ENCODE results near the gene ASB18. TPM values are rescaled to one million over a fixed set of nuclear protein-coding genes. Genes with fewer than 3 reads are reported as not detected.

The ASB18 gene
- total and polyA plus RNA-seq, 10 of the 15 experiments (the other 5 are each of a cell fraction or from before 2014, with no cell fraction given) = not detected

DNA sequence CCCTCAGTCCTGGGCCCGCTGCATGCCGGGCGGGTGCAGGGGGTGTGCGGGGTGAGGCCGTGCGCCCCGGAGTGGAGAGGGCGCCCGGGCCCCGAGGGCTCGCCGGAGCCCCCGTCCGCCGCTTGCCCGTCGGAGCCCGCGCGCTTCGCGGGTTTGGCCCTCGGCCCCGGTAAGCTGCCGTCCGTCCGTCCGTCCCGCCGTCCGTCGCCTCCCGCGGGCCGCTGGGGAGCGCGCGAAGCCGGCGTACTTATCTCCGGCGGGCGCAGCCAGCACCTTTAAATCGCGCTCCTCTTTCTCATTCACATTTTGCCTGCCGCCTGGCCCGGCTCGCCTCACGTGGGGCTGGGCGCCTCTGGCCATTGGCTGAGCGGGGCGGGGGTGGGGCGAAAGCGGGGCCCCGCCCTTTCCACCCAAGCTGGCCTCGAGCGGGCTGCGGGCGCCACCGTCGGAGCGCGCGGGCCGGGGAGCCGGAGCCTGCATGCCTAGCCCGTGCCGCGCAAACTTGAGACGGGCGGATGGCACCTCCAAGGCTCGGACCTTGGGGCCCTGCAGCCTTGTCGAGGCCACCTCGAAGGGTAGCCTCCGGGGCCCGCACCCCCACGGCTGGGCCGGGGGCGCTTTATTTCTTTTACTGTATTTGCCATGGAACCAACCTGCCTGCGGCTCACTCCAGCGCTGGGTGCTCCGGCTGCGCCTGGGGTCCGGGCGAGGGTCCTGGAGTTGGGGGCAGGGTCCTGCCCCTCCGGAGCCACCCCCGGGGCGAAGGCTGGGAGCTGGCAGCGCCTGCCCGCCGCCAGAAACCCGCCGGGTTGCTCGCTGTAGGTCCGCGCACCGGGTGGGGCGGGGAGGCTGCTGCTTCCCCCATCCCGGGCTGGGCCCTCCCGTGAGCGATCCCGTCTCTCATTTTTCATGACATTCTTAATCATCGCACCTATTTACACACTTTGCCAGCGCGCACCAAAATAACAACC is 95.8 kb downstream of the ASB18 start, which contains the start of gene GBX2:
GBX2 (minus strand) TSS at position 277 of the 971 bp plus-strand sequence. CDS start 415 bp downstream, outside the sequence.
- WGBS (ENCODE audit: insufficient coverage, insufficient replicate concordance, low lambda C conversion rate, missing lambda C conversion rate) = 56% methylated on average over 30 of the region's 105 CpGs
- TF ChIP-seq PAX8 (IDR thresholded peaks at IDR 0.05) = no peak
- H4K20me1 ChIP-seq (ENCODE audit: control insufficient read depth, insufficient read depth) = no peaks in the 10 kb centered on the region
- H3K9me3 ChIP-seq (replicated peaks; ENCODE audit: control insufficient read depth, insufficient read depth, low read length) = peaks cover 2% of the 10 kb centered on the region; the same call in 2 of the 3 replicates
- H3K4me2 ChIP-seq (ENCODE audit: control insufficient read depth, insufficient read depth) = no peak within 1 kb of the TSS
- ATAC-seq (no peak), FAIRE-seq (no peak), DNase-seq (ENCODE audit: low read depth, low spot score) (no peak)
- H3K4me1 ChIP-seq (ENCODE audit: control insufficient read depth, insufficient read depth, low read length) = no peaks in the 10 kb centered on the region
- peaks cover 4 to 13% of the 10 kb centered on the region in 2 experiments for H3K27me3 ChIP-seq (replicated peaks in 1 of 2; ENCODE audit: control insufficient read depth in 2 of 2, insufficient read depth in 2 of 2, low read length in 1 of 2)
- H3K27ac ChIP-seq (ENCODE audit: control insufficient read depth, insufficient read depth) = no peak within 1 kb of the TSS
- H3K9ac ChIP-seq (ENCODE audit: control insufficient read depth, insufficient read depth, low read length) = no peak within 1 kb of the TSS
- in situ Hi-C loops (cut with MboI) (no loop called here), intact Hi-C loops (cut with micrococcal nuclease; ENCODE audit: unreplicated experiment) (no loop called here)
- ChIA-PET RAD21 (ENCODE audit: unreplicated experiment) (no interaction called here), SMC1A (ENCODE audit: uncharacterized antibody, unreplicated experiment) (no interaction called here), POLR2A (no interaction called here), CTCF (no interaction called here)
- no peak within 1 kb of the TSS for H2AFZ ChIP-seq (ENCODE audit: control insufficient read depth, low read depth, low read length)
- H3K36me3 ChIP-seq (ENCODE audit: control insufficient read depth in 2 of 2, insufficient read depth in 2 of 2, low read length in 1 of 2) = no peaks in the 10 kb centered on the region
- no peaks in the 10 kb centered on the region for H3K79me2 ChIP-seq (ENCODE audit: control insufficient read depth, insufficient read depth, low read length)
- no peak within 1 kb of the TSS for H3K4me3 ChIP-seq
- no TSS peak for BruUV-seq (replicated peaks)

DNA sequence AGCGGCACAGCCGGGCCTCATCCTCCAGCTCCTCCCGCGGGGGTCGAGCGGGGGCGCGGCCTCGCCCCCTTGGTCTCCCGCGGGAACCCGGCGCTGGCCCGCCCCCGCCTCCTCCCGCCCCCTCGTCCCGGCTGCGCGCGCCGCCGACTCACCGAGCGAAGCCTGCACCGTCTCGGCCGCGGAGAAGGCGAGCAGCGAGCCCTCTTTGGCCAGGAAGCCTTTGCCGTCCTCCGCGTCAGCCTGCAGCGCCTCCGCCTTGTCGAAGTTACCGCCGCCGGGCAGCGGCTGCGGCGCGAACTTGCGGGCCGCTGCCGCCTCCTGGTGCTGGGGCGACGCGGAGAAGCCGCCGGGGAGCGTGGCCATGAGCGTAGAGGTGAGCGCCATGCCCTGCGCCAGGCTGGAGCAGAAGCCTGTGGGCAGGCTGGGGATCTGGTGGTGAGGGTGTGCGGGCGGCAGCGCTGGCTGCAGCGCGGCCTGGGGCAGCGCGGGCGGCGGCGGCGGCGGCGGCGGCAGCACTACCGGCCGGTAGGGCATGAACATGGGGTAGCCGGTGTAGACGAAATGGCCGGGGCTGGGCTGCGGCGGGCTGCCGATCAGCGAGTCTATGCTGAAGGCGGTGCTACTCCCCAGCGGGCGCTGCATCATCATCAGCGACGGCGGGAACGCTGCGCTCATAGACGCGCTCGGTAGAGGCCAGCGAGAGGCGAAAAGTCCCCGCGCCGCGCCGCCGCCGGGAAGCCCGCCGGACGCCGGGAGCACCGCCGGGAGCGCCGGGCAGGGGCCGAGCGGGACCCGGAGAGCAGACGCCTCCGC is 96.7 kb downstream of the ASB18 start:
- Histone ChIP-seq H3K27me3 (replicated peaks in 1 of 2; ENCODE audit: control insufficient read depth in 2 of 2, insufficient read depth in 2 of 2, low read length in 1 of 2) (peaks cover 4 to 13% of the 10 kb centered on the region in 2 experiments), H3K27ac (ENCODE audit: control insufficient read depth, insufficient read depth) (no peak overlapping the region), H3K79me2 (ENCODE audit: control insufficient read depth, insufficient read depth, low read length) (no peaks in the 10 kb centered on the region), H4K20me1 (ENCODE audit: control insufficient read depth, insufficient read depth) (no peaks in the 10 kb centered on the region), H3K4me2 (ENCODE audit: control insufficient read depth, insufficient read depth) (no peak overlapping the region), H3K36me3 (ENCODE audit: control insufficient read depth in 2 of 2, insufficient read depth in 2 of 2, low read length in 1 of 2) (no peaks in the 10 kb centered on the region), H3K4me1 (ENCODE audit: control insufficient read depth, insufficient read depth, low read length) (no peaks in the 10 kb centered on the region), H2AFZ (ENCODE audit: control insufficient read depth, low read depth, low read length) (no peak overlapping the region), H3K4me3 (no peak overlapping the region), H3K9ac (ENCODE audit: control insufficient read depth, insufficient read depth, low read length) (no peak overlapping the region), H3K9me3 (replicated peaks; ENCODE audit: control insufficient read depth, insufficient read depth, low read length) (peaks cover 2% of the 10 kb centered on the region; the same call in 2 of the 3 replicates)
- DNase-seq (ENCODE audit: low read depth, low spot score) = no peak
- TF ChIP-seq, protein P1, sequence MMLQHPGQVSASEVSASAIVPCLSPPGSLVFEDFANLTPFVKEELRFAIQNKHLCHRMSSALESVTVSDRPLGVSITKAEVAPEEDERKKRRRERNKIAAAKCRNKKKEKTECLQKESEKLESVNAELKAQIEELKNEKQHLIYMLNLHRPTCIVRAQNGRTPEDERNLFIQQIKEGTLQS (IDR thresholded peaks at IDR 0.05; ENCODE audit: borderline replicate concordance, extremely low read depth, low read depth, low read length) = no peak
- TF ChIP-seq TBL1XR1 (IDR thresholded peaks at IDR 0.05; ENCODE audit: low read depth, low read length) (no peak), BRCA1 (IDR thresholded peaks at IDR 0.05; ENCODE audit: low read depth, low read length) (no peak)
- ATAC-seq = no peak
- WGBS (ENCODE audit: insufficient coverage, insufficient replicate concordance, low lambda C conversion rate, missing lambda C conversion rate) = 60% methylated on average over 65 of the region's 112 CpGs
- ChIA-PET POLR2A (no interaction called here), CTCF (no interaction called here), SMC1A (ENCODE audit: uncharacterized antibody, unreplicated experiment) (no interaction called here), RAD21 (ENCODE audit: unreplicated experiment) (no interaction called here)
- no peak for FAIRE-seq
- intact Hi-C loops (cut with micrococcal nuclease; ENCODE audit: unreplicated experiment) = no loop called here
- in situ Hi-C loops (cut with MboI) = no loop called here
- BruUV-seq (replicated peaks) = no TSS peak

Measured in GM12878 (cell line).